T-cell (primary cell): ENCODE results near the gene FCN1. TPM values are rescaled to one million over a fixed set of nuclear protein-coding genes. Genes with fewer than 3 reads are reported as not detected.
A peak's percentile ranks its signal among the peaks of the same experiment; 100 is the strongest.

ENCODE experiments used
- ATAC-seq, 4 experiments: fragments of 200-7000 bp in 3 of 4; fragments of 150-1000 bp in 1 of 4; cut with Tn5 transposase; replicated peaks in 1 of 4; 1 replicate in 3 of 4; 2 replicates in 1 of 4; pipeline ENCODE4 v1.10.0; 2021; ENCODE audit warnings: moderate library complexity in 3 of 4, mild to moderate bottlenecking in 2 of 4, moderate number of reproducible peaks in 1 of 4
- CTCF ChIA-PET, 2 donors: fragments of 300-600 bp; sonication (Branson Sonifier 250); formaldehyde crosslinking; loops; one replicate each; lab custom pipeline; 2022; ENCODE audit warnings: antibody characterized with exemption in 2 of 2; lab: Charles Lee
- POLR2A ChIA-PET, 2 donors: fragments of 300-600 bp; sonication (Branson Sonifier 250); formaldehyde crosslinking; loops; one replicate each; lab custom pipeline; 2022; ENCODE audit warnings: antibody characterized with exemption in 2 of 2; lab: Charles Lee
- DNase-seq, 35 experiments: peaks; one replicate each; pipeline versions ENCODE4 v3.0.0 to v3.0.0-alpha.2; 2013 to 2023
- H3K27ac ChIP-seq: one replicate; pipeline ENCODE4 v1.5.1; 2013; ENCODE audit warnings: low read length
- H3K27me3 ChIP-seq, 2 experiments: replicated peaks in 1 of 2; 1 replicate in 1 of 2; 2 replicates in 1 of 2; pipeline versions ENCODE4 v1.6.1 to v1.7.0; 2013; ENCODE audit warnings: low read length in 1 of 2, mixed read lengths in 1 of 2; ENCODE audit not compliant: control insufficient read depth in 2 of 2, insufficient read depth in 2 of 2; ENCODE audit errors: extremely low read depth in 1 of 2
- H3K36me3 ChIP-seq, 2 donors: 1 replicate in 1 of 2; 2 replicates in 1 of 2; pipeline versions ENCODE4 v1.6.1 to v1.7.0; 2013; ENCODE audit warnings: low read length in 1 of 2; ENCODE audit not compliant: control insufficient read depth in 2 of 2, insufficient read depth in 1 of 2; ENCODE audit errors: extremely low read depth in 1 of 2
- H3K4me1 ChIP-seq, 2 experiments: 1 replicate in 1 of 2; 2 replicates in 1 of 2; pipeline versions ENCODE4 v1.6.1 to v1.7.0; 2013; ENCODE audit warnings: low read length in 2 of 2, mixed read lengths in 1 of 2; ENCODE audit not compliant: insufficient read depth in 2 of 2, control insufficient read depth in 1 of 2; ENCODE audit errors: extremely low read depth in 1 of 2
- H3K4me3 ChIP-seq, 2 donors: 1 replicate in 1 of 2; 2 replicates in 1 of 2; pipeline versions ENCODE4 v1.5.1 to v1.7.0; 2013; ENCODE audit warnings: mild to moderate bottlenecking in 2 of 2, low read length in 1 of 2, moderate library complexity in 1 of 2; ENCODE audit not compliant: control insufficient read depth in 1 of 2; ENCODE audit errors: extremely low read depth in 1 of 2
- H3K9me3 ChIP-seq: 2 replicates; pipeline ENCODE4 v1.7.0; 2013
- H3K27ac Mint-ChIP-seq, 2 donors: one replicate each; pipeline ENCODE4 v1.8.0; 2020 to 2021; ENCODE audit warnings: mild to moderate bottlenecking in 2 of 2, mixed read lengths in 2 of 2
- H3K27me3 Mint-ChIP-seq, 2 donors: one replicate each; pipeline ENCODE4 v1.8.0; 2021 to 2022; ENCODE audit warnings: mixed read lengths in 2 of 2
- H3K36me3 Mint-ChIP-seq: one replicate; pipeline ENCODE4 v1.8.0; 2021; ENCODE audit warnings: mixed read lengths
- H3K4me1 Mint-ChIP-seq, 3 donors: one replicate each; pipeline ENCODE4 v1.8.0; 2020 to 2022; ENCODE audit warnings: mixed read lengths in 3 of 3, mild to moderate bottlenecking in 1 of 3
- H3K4me3 Mint-ChIP-seq, 3 donors: one replicate each; pipeline ENCODE4 v1.8.0; 2020 to 2022; ENCODE audit warnings: mild to moderate bottlenecking in 3 of 3, mixed read lengths in 3 of 3, moderate library complexity in 3 of 3
- H3K9me3 Mint-ChIP-seq, 3 donors: one replicate each; pipeline ENCODE4 v1.8.0; 2020 to 2022; ENCODE audit warnings: mixed read lengths in 3 of 3
- WGBS: methylation state at CpG from one replicate; pipeline ENCODE4 v1.1.5; 2013; ENCODE audit warnings: missing lambda C conversion rate; ENCODE audit not compliant: insufficient coverage; 5-methylcytosine and 5-hydroxymethylcytosine counted together
- total RNA-seq, 35 experiments: library from RNA in 6 of 35; stranded (reverse) in 6 of 35; fragments of 120-200 nt in 1 of 35; gene quantifications; one replicate each; pipeline versions ENCODE4 v1.2.1 to v1.2.4 and lab custom pipeline; 2013 to 2026

FCN1 gene
- total RNA-seq (1 to 10 TPM in 1 of 5 donors, under 1 TPM in 3, not detected in 1; 0.25 to 1.8 (median 0.55) TPM), total RNA-seq (lab: John Stamatoyannopoulos, UW) (0 to 25.4 (median 0.41) reads per million in 29 experiments)
- 14.0 TPM for total RNA-seq (2013)

DNA sequence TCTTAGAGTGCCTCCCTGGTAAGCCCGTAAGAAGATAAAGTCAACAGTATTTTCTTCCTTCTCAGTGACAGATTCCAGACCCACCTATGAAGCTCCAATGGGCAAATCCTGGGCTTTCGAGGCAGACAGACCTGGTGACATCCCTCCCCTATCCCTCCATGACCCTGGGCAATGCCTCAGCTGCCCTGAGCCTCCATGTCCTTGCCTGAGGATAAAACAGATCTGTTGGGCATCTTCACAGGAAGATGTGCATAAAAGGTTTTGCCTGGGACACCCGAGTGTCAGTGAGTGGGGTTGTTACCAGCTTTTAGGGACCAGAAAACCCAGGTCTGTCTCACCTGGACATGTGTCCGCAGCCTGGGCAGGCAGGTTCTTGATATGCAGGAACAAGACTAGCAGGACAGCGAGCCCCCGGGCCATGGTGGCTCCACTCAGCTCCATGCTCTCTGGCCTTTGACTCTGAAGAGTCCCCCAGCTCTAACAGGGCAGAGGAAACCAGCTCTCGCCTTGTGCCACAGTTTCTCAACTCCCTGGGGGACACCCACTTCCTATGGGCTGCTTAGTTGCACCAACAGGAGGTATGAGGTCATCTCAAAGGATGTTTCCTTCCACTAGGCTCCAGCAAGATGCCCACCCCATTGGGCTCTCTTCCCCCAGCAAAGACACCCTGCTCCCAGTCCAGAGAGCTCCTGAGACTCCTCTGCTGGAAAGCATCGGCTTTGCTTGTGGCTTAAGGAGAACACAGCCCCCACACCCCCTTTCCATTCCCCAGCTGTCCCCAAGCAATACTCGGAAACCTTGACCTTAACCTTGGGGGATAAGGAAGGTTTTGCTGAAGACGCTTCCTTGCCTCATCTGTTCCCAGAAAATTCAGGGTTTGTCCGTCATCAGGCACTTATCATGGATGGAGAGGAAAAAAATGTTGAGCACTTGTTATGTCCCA lies at the start of gene FCN1:
FCN1 (minus strand) TSS at position 482 of the 943 bp plus-strand sequence; CDS start at position 441, 41 bp downstream.
- H3K36me3 ChIP-seq = no peaks in the 10 kb centered on the region
- ChIA-PET CTCF (no interaction called here), POLR2A (no interaction called here)
- H3K27ac ChIP-seq = no peak within 1 kb of the TSS
- no peaks in the 10 kb centered on the region for H3K4me1 ChIP-seq
- Mint-ChIP-seq H3K4me1 (no peaks in the 10 kb centered on the region), H3K27me3 (peaks cover 10% of the 10 kb centered on the region in 2 donors), H3K4me3 (no peak within 1 kb of the TSS), H3K36me3 (no peaks in the 10 kb centered on the region), H3K9me3 (peaks cover 4 to 21% (median 7%) of the 10 kb centered on the region in 3 donors), H3K27ac (no peak within 1 kb of the TSS)
- no peaks in the 10 kb centered on the region for H3K9me3 ChIP-seq
- WGBS = 77% methylated on average over 6 of the region's 11 CpGs
- H3K4me3 ChIP-seq = no peak within 1 kb of the TSS
- ATAC-seq (no peak), DNase-seq (peak in 1 of 35 experiments; percentile 15)
- H3K27me3 ChIP-seq = peaks cover 0 to 27% of the 10 kb centered on the region in 2 experiments

DNA sequence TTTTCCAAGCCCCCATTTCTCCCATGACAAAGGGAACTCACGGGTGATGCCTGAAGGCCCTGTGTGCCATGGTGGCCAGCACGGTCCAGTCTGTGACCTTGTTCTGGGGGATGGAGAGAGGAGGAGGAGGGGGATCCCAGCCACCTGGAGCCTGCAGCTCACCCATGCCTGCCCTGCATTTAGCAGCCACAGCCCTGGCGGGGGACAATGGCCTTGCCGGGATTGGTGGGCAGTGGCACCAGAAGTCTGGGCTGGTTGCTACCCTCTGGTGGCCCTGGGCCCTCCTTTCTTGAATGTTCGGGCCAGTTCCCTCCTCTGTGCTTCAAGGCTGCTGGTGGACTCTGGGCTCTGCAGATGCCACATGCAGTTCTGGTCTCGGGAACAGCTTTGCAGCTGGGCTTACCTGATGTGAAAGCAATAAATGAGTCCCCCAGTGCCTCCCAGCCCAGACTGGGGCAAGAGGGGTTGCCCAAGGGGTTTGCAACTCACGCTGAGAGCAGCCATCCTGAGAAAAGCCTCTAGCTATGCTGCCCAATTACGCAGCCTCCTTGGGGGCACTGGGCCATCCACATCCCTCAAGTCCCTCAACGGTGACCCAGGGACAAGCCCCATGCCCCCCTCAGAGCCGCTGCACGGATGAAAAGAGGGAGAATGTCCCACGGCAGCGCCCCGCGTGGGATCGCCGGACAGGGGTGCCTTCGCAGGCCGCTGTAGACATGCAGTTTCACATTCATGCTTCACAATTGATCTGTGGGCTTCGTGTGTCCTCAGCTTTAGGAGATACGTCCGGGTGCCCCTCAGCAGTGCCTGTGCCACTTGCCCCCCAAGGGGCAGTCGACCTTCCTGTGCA lies 49.2 kb upstream of the FCN1 start:
- Mint-ChIP-seq H3K4me3 (no peak overlapping the region), H3K27me3 (peaks cover 13 to 19% of the 10 kb centered on the region in 2 donors), H3K36me3 (no peaks in the 10 kb centered on the region), H3K9me3 (no peaks in the 10 kb centered on the region), H3K27ac (no peak overlapping the region), H3K4me1 (no peaks in the 10 kb centered on the region)
- H3K4me3 ChIP-seq = no peak overlapping the region
- 75% methylated on average over 21 of the region's 23 CpGs for WGBS
- ChIA-PET POLR2A (no interaction called here), CTCF (no interaction called here)
- DNase-seq (no peak), ATAC-seq (no peak)
- H3K27ac ChIP-seq = no peak overlapping the region
- H3K9me3 ChIP-seq = no peaks in the 10 kb centered on the region
- no peaks in the 10 kb centered on the region for H3K36me3 ChIP-seq
- peaks cover 0 to 45% of the 10 kb centered on the region in 2 experiments for H3K27me3 ChIP-seq
- no peaks in the 10 kb centered on the region for H3K4me1 ChIP-seq

DNA sequence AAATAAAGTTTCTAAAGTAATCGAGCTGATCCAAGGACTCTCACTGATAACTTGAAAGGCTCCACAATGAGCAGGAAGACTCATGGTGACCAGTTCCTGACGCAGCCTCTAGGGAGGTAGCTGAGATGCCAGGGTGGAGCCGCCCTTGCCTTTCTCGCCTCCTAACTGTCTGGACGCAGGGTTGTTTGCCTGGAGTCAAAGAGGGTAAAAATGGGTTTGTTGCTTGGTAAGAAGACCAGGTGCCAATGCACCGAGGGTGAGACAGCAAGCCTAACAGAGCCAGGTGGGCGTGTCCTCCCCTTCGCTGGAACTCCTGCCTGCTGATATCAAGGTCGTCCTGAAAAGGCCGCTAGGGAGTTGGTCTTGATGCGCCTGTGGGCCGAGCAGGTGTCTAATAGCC lies 48.6 kb upstream of the FCN1 start:
- WGBS = 76% methylated on average over 7 of the region's 12 CpGs

DNA sequence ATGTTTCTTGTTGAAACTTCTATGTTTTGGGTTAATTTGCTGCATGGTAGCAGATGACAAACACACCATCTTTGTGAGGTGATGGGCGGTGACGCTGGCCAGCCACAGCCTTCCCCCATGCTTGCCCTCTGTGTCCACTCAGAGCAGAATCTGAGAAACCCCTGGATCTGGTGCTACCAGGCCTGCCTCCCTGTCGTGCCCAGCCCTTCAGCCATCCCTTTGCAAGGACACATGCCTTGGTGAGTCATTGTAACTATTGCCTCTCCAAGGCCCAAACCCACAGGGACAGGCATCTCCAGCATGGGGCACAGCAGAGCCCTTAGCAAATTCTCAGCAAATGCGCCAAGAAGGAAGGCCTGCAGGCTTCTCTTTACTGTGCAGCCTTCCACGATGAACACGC lies 48.1 kb upstream of the FCN1 start:
- H3K27me3 ChIP-seq = peaks cover 0 to 45% of the 10 kb centered on the region in 2 experiments
- H3K27ac ChIP-seq = no peak overlapping the region

More for the DNA sequence above, 48.6 kb upstream of the FCN1 start:
- H3K36me3 Mint-ChIP-seq = no peaks in the 10 kb centered on the region
- peaks cover 0 to 44% of the 10 kb centered on the region in 2 experiments for H3K27me3 ChIP-seq
- ChIA-PET CTCF (no interaction called here), POLR2A (no interaction called here)
- no peak overlapping the region for H3K4me3 ChIP-seq
- no peaks in the 10 kb centered on the region for H3K4me1 ChIP-seq
- H3K4me3 Mint-ChIP-seq = no peak overlapping the region
- DNase-seq (no peak), ATAC-seq (no peak)
- no peaks in the 10 kb centered on the region for H3K9me3 ChIP-seq
- H3K27ac ChIP-seq = no peak overlapping the region
- H3K4me1 Mint-ChIP-seq = no peaks in the 10 kb centered on the region
- H3K27ac Mint-ChIP-seq = no peak overlapping the region
- no peaks in the 10 kb centered on the region for H3K36me3 ChIP-seq
- H3K9me3 Mint-ChIP-seq = no peaks in the 10 kb centered on the region
- H3K27me3 Mint-ChIP-seq = peaks cover 11 to 19% of the 10 kb centered on the region in 2 donors

DNA sequence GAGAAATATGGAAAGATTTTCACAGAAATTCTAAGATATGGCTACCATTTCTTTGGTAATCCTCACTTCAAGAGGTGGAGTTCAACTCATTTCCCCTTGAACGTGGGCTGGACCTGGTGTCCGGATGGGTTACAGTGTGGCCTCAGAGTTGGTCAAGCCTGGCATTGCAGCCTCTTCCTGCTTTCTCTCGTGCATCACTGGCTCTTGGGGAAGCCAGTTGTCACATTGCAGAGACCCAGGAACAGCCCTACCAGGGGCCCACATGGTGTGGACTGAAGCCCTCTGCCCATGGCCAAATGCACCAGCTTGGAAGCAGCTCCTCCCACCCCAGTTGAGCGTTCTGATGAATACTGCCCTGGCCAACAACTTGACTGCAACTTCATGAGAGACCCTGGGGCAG lies 47.7 kb upstream of the FCN1 start:
- Histone ChIP-seq H3K9me3 (no peaks in the 10 kb centered on the region), H3K36me3 (no peaks in the 10 kb centered on the region), H3K4me1 (no peaks in the 10 kb centered on the region), H3K27me3 (peaks cover 0 to 45% of the 10 kb centered on the region in 2 experiments), H3K27ac (no peak overlapping the region), H3K4me3 (no peak overlapping the region)
- no peaks in the 10 kb centered on the region for H3K4me1 Mint-ChIP-seq
- ATAC-seq = no peak
- ChIA-PET POLR2A (no interaction called here), CTCF (no interaction called here)
- no peak overlapping the region for H3K27ac Mint-ChIP-seq
- H3K9me3 Mint-ChIP-seq = no peaks in the 10 kb centered on the region
- H3K27me3 Mint-ChIP-seq = peaks cover 11 to 17% of the 10 kb centered on the region in 2 donors
- H3K36me3 Mint-ChIP-seq = no peaks in the 10 kb centered on the region
- no peak overlapping the region for H3K4me3 Mint-ChIP-seq
- WGBS = 58% methylated on average over 3 of the region's 4 CpGs
- no peak for DNase-seq

More for the DNA sequence above, 48.1 kb upstream of the FCN1 start:
- H3K27me3 Mint-ChIP-seq = peaks cover 11 to 19% of the 10 kb centered on the region in 2 donors
- no peaks in the 10 kb centered on the region for H3K9me3 Mint-ChIP-seq
- no peak for DNase-seq
- H3K36me3 Mint-ChIP-seq = no peaks in the 10 kb centered on the region
- no peak overlapping the region for H3K4me3 Mint-ChIP-seq
- Histone ChIP-seq H3K9me3 (no peaks in the 10 kb centered on the region), H3K36me3 (no peaks in the 10 kb centered on the region), H3K4me1 (no peaks in the 10 kb centered on the region), H3K4me3 (no peak overlapping the region)
- ATAC-seq = no peak
- H3K4me1 Mint-ChIP-seq = no peaks in the 10 kb centered on the region
- ChIA-PET POLR2A (no interaction called here), CTCF (no interaction called here)
- no peak overlapping the region for H3K27ac Mint-ChIP-seq
- 85% methylated on average over 4 of the region's 6 CpGs for WGBS
